Activated naive CD8-positive, alpha-beta T cell treated with anti-CD3 and anti-CD28 coated beads, Interleukin-2, amount 50 U/mL, for 16 hours (primary cell): ENCODE measurements around the gene PLA2G7.
"Not testable (repeated sequence)": the region's sequence is repeated elsewhere in the genome, so short reads cannot be mapped to it uniquely, and the experiment has no call there.

ENCODE experiments used
- DNase-seq: peaks from one replicate; pipeline ENCODE4 v3.0.0-alpha.2; 2020; ENCODE audit warnings: low read depth, low spot score

PLA2G7 gene

GRCh38 chr6:46748940-46749503 is 13.8 kb upstream of the PLA2G7 start:
- no peak for DNase-seq

GRCh38 chr6:46746696-46747095 is 11.5 kb upstream of the PLA2G7 start, which contains the start of gene ANKRD66:
Gene ANKRD66 (plus strand): TSS chr6:46746933. CDS start chr6:46751949, 5,016 bp downstream.
- no peak for DNase-seq

DNA sequence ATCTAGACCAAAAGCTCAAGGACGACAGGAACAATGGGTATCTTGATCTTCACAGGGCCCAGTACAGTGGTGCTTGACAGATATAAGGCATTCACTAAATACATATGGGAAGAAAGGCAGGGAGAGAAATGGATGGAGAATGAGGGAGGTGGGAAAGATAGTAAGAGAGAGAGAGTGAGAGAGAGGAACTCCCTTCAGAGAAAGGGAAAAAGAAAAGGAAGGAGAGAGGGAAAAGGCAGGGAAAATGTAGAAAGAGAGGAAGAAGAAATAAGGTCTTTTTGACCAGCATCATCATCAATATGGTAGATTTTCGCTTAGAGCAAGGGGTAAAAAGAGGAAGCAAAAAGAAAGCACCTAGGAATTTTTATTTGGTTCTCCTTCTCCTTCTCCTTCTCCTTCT is 10.8 kb upstream of the PLA2G7 start:
- no peak for DNase-seq

DNA sequence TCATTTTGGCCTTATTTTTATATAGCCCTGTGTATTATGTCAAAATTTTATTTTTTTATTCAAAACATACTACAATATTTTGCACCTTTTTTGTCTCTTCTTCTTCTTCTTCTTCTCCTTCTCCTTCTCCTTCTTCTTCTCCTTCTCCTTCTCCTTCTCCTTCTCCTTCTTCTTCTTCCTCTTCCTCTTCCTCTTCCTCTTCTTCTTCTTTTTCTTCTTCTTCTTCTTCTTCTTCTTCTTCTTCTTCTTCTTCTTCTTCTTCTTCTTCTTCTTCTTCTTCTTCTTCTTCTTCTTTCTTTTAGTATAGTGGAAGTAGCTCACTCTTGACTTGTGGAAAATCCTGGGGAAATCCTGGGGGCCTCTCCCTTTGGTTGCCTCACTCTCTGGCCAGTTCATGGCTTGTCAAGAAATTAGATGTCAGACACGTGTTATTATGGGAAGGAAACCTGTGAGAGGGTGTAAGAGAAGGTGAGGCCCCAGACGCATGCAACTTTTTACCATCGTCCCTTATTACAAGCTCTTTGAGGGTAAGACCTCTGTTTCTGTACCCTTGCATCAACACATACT is 9.1 kb upstream of the PLA2G7 start:
- DNase-seq = not testable (repeated sequence)

- DNase-seq = no peak
These were observed 8.4 kb upstream of the PLA2G7 start for GRCh38 chr6:46743425-46744158.

DNA sequence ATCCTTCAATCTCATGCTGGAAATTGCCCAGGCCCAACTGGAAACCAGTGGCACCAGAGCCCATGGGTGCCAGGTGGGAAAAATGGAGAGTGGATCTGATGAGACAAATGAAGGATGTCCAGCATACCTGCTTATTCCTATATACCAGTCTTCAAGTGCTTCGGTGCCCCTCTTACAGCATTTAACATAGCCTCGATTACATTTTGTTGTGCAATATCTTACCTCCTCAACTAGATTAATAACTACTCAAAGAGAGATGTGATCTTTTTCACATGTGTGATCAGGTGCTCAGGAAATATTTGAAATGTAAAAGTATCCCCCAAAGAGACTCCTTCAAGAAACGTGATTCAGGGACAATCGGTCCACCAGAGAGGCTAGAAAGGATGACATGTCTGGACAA is 6.7 kb upstream of the PLA2G7 start:
- DNase-seq = no peak

GRCh38 chr6:46741482-46741881 is 6.3 kb upstream of the PLA2G7 start:
- no peak for DNase-seq

DNA sequence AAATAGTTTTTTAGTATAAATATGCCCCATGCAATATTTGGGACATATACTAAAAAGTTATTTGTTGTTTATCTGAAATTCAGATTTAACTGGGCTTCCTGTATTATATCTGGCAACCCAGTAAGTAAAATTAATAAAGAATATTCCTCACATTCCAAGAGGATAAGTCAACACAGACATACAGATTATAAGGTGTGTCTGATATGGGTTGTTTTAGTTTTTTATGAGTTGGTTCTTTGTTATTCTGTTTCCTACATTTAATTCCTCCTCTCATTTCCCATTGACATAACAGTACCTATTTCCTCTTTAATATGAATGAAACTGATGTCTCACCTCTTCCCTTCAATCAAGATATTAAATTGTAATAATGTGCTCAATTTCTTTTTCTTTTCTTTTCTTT is 1.7 kb upstream of the PLA2G7 start:
- no peak for DNase-seq

DNA sequence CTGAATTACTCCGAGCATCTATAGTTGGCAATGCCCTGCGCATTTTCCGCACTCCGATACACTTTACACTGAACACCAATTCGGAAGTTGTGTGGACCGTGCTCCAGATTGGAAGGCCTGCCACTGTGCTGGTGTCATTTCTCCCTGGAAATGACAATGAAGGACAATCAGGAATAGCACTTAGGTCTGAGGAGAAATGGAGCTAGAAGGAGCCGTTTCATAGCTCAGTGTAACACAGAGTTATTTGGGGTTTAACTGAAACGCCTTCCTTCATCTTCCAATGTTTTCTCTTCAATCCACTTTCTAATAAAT is 501 bp upstream of the PLA2G7 start:
- DNase-seq = no peak

DNA sequence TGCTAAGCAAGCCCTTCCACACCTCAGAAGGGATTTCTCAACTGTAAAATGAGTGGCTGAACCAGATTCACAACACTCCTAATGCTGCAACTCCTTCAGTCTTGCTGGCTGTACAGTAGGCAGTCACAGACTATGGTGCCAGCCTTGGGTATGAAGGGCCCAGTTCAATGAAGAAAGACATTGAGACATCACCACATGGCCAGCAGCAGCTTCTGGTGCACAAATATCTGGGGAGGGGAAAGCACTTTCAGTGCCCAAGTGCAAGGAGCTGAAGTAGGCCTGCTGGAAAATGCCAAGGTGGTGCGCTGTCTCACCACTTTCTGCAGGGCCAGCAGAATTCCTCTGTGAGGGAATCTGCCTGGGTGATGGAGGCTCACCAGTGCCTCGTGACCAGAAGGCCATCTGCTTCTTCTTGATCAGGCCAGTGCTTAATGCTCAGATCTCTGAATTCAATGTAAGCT is 1.8 kb downstream of the PLA2G7 start:
- DNase-seq = no peak

GRCh38 chr6:46730921-46731461 is 4.2 kb downstream of the PLA2G7 start:
- no peak for DNase-seq

- no peak for DNase-seq
These were observed 5.3 kb downstream of the PLA2G7 start for GRCh38 chr6:46729787-46730326.

DNA sequence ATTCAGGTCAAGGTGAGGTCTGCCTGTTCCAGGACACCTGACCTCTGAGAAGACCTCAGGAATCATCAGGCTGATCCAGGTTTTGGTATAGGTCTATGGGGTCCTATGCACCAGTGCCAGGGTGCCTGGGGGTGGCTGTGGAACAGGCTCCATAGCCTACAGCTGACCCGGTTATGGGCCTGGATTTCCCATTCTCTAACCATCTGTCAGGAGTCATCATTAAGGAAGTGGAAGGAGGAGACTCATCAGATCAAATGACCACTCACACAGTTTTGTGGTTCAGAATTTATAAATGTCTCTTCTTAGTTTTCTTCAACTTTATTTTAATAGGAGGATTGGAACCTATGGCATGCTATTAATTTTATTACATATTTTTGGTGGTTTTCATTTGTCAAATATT is 14.8 kb downstream of the PLA2G7 start:
- DNase-seq = no peak

GRCh38 chr6:46719099-46719498 is 16.1 kb downstream of the PLA2G7 start:
- DNase-seq = no peak

- DNase-seq = no peak
These were observed 20.0 kb downstream of the PLA2G7 start for GRCh38 chr6:46715141-46715540.

DNA sequence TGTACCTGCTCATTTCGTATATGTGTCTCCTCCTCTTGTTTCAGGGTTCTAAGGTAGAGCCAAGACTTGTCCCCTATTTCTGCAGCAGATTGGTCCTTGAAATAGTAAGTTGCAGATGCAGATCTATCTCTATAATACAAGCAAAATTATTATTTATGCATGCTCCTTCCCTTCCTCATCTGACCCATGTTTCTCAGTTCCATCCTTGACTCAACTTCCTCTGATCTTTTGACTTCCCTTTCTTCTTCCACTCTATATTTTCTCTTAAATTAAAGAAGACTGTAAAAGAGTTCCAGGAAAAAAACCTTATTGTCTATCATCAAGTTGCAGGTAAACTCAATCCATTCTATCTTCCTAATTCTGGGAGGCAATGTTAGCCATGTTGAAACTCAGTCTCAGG is 23.7 kb downstream of the PLA2G7 start:
- no peak for DNase-seq

GRCh38 chr6:46706464-46706863 is 28.7 kb downstream of the PLA2G7 start:
- DNase-seq = no peak

DNA sequence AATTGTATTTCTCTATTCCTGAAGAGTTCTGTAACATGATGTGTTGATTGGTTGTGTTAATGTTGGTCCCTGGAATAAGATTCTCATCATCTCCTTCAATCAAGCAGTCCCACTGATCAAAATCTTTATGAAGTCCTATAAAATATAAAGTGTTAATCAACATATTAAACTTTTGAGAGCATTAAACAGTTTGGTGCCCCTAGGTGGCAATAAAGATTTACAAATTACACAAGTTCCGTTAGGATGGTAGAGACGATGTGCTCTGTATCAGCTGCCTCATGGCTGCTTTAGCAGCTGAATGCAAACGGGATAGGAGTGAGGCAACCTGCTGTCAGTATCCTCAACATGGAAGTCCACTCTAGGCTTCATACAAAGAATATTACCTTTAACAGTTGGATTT is 30.6 kb downstream of the PLA2G7 start:
- no peak for DNase-seq

GRCh38 chr6:46699970-46700369 is 35.2 kb downstream of the PLA2G7 start:
- DNase-seq = no peak

DNA sequence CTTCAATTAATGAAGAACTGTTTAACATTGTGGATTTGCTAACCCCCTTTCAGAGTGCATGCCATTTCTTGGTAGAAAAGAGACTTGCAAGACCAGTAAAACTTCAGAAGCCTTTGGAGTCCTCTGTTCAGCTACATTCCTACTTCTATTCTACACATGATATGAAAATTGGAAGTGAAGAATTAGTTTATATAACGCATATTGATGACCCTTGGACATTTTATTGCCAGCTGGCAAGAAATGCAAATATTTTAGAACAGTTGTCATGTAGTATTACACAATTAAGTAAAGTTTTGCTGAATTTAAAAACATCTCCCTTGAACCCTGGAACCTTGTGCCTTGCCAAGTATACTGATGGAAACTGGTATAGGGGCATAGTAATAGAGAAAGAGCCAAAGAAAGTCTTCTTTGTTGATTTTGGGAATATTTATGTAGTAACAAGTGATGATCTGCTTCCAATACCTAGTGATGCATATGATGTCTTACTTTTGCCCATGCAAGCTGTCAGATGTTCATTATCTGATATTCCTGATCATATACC is 44.2 kb downstream of the PLA2G7 start:
- no peak for DNase-seq

GRCh38 chr6:46690141-46690755 is 44.9 kb downstream of the PLA2G7 start:
- DNase-seq = no peak

DNA sequence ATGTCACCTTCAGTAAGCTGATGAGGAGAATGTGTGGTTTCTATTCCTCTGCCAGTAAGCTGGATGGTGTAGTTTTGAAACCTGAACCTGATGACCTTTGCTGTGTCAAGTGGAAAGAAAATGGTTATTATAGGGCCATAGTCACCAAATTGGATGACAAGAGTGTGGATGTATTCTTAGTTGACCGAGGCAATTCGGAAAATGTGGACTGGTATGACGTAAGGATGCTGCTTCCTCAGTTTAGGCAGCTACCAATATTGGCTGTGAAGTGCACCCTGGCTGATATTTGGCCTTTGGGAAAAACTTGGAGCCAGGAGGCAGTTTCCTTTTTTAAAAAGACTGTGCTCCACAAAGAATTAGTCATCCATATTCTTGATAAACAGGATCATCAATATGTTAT is 45.5 kb downstream of the PLA2G7 start:
- DNase-seq = no peak
